ENCODE results near the gene DNAJC4.

The DNAJC4 gene

GRCh38 chr11:64246871-64247728, 16.8 kb downstream of the DNAJC4 start, which contains the start of gene PPP1R14B:
Gene PPP1R14B, minus strand, starts transcription at chr11:64246943. Its CDS starts 270 bp downstream, at chr11:64246673.
- Histone ChIP-seq H3K9ac (ENCODE audit: low read length) (peak within 1 kb of the TSS; percentile 86), H3K4me1 (ENCODE audit: low read length) (peaks cover 6% of the 10 kb centered on the region; the same call in 1 of the 2 replicates), H3F3A (ENCODE audit: insufficient read depth, low read length) (peaks cover 13% of the 10 kb centered on the region; the same call in 1 of the 2 replicates)

DNA sequence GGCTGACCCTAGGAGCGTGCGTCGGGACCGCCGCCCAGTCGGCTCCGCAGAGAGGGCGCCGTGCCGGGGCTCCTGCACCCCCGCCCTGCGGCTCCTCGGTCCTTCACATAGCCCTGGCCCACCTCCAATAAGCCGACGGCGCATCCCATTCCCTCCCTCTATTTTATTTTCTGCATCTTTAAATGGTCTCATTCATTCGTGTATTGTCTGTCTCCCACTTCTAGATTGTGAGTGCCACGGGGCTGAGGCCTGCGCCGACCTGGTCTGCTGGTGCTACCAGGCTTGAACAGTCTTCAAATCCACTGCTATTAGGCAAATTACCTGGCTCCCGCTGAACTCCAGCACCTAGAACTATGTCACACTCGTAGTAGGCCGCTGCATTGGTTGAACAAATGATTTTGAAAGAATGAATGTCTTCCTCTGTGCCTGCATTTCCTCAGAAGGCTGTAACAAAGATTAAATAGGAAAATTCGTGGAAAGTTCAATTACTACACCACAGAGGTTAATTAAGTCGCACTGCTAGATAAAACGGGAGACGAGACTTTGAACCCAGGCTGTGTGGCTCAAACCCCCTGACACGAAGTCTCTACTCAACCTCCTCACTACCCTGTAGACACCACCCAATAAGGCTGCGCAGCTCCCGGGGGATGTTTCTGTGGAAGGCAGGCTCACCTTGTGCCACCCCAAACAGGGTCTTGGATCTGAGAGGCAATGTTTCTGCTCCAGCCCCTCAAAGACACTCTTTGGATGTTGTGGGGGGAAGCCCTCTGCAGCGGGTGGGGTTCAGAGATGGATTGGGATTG, 17.6 kb downstream of the DNAJC4 start:
- no peak for TF ChIP-seq EZH2 (optimal IDR thresholded peaks at IDR 0.05; ENCODE audit: low read depth, low read length)
- TF ChIP-seq, protein P1, sequence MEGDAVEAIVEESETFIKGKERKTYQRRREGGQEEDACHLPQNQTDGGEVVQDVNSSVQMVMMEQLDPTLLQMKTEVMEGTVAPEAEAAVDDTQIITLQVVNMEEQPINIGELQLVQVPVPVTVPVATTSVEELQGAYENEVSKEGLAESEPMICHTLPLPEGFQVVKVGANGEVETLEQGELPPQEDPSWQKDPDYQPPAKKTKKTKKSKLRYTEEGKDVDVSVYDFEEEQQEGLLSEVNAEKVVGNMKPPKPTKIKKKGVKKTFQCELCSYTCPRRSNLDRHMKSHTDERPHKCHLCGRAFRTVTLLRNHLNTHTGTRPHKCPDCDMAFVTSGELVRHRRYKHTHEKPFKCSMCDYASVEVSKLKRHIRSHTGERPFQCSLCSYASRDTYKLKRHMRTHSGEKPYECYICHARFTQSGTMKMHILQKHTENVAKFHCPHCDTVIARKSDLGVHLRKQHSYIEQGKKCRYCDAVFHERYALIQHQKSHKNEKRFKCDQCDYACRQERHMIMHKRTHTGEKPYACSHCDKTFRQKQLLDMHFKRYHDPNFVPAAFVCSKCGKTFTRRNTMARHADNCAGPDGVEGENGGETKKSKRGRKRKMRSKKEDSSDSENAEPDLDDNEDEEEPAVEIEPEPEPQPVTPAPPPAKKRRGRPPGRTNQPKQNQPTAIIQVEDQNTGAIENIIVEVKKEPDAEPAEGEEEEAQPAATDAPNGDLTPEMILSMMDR (IDR thresholded peaks at IDR 0.05; ENCODE audit: low read length): no peak
- no peak for TF ChIP-seq EZH2phosphoT487 (IDR thresholded peaks at IDR 0.05; ENCODE audit: low read length)
- Histone ChIP-seq H3K9ac (ENCODE audit: low read length) (no peak overlapping the region), H4K20me1 (ENCODE audit: insufficient read depth, low read length) (no peaks in the 10 kb centered on the region), H2AFZ (ENCODE audit: low read length) (peak overlapping the region; percentile 90), H3K79me2 (ENCODE audit: low read length) (peaks cover 36% of the 10 kb centered on the region), H3K4me2 (ENCODE audit: low read depth, low read length) (peak overlapping the region; percentile 100), H3K9me2 (replicated peaks; ENCODE audit: insufficient read depth, low read length) (no peaks in the 10 kb centered on the region), H3K36me3 (replicated peaks; ENCODE audit: insufficient read depth, low read length) (no peaks in the 10 kb centered on the region), H3K9me3 (replicated peaks; ENCODE audit: insufficient read depth, low read length) (no peaks in the 10 kb centered on the region), H3F3A (ENCODE audit: insufficient read depth, low read length) (peaks cover 13% of the 10 kb centered on the region; the same call in 1 of the 2 replicates), H3K27me3 (replicated peaks; ENCODE audit: insufficient read depth, low read length) (peaks cover 5% of the 10 kb centered on the region; the same call in 1 of the 2 replicates), H3K4me1 (ENCODE audit: low read length) (no peaks in the 10 kb centered on the region; the same call in 1 of the 2 replicates), H3K27ac (ENCODE audit: low read length) (no peak overlapping the region), H3K4me3 (ENCODE audit: low read length) (peak overlapping the region; percentile 82)
- no peak for DNase-seq

More at GRCh38 chr11:64246871-64247728, 16.8 kb downstream of the DNAJC4 start, which contains the start of gene PPP1R14B:
- H3K4me2 ChIP-seq (ENCODE audit: low read depth, low read length): peak within 1 kb of the TSS; percentile 100
- H2AFZ ChIP-seq (ENCODE audit: low read length): peak within 1 kb of the TSS; percentile 90
- peak within 1 kb of the TSS; percentile 47 for H3K27ac ChIP-seq (ENCODE audit: low read length)
- H3K79me2 ChIP-seq (ENCODE audit: low read length): peaks cover 39% of the 10 kb centered on the region
- H3K4me3 ChIP-seq (ENCODE audit: low read length): peak within 1 kb of the TSS; percentile 99
- DNase-seq: peak; percentile 83
- no peaks in the 10 kb centered on the region for H4K20me1 ChIP-seq (ENCODE audit: insufficient read depth, low read length)
- H3K36me3 ChIP-seq (replicated peaks; ENCODE audit: insufficient read depth, low read length): no peaks in the 10 kb centered on the region
- no peaks in the 10 kb centered on the region for H3K9me3 ChIP-seq (replicated peaks; ENCODE audit: insufficient read depth, low read length)
- H3K9me2 ChIP-seq (replicated peaks; ENCODE audit: insufficient read depth, low read length): no peaks in the 10 kb centered on the region
- H3K27me3 ChIP-seq (replicated peaks; ENCODE audit: insufficient read depth, low read length): peaks cover 5% of the 10 kb centered on the region; the same call in 1 of the 2 replicates
- no peak for TF ChIP-seq EZH2 (optimal IDR thresholded peaks at IDR 0.05; ENCODE audit: low read depth, low read length)

DNA sequence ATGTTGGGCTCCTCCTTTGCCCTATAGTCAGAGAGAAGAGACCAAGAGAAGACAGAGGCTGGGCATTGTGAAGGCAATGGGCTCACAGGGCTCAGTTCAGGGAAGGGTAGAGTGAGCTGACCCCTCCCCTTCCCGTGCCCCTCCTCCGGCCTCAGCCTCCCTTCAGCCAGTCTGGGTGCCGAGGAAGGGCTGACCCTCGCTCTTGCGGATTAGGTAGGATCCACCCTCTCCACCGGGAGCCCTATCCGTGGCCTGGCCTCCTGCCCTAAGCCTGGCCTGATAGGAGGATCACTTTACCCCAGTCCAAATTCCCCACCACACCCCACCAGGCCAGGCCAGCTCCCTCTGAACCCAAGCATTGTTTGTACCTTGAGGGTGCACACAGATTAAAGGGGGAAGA, 18.2 kb downstream of the DNAJC4 start:
- TF ChIP-seq EZH2phosphoT487 (IDR thresholded peaks at IDR 0.05; ENCODE audit: low read length): no peak
- TF ChIP-seq EZH2 (optimal IDR thresholded peaks at IDR 0.05; ENCODE audit: low read depth, low read length): no peak
- TF ChIP-seq, protein P1 (IDR thresholded peaks at IDR 0.05; ENCODE audit: low read length): no peak
- peaks cover 36% of the 10 kb centered on the region for H3K79me2 ChIP-seq (ENCODE audit: low read length)
- no peaks in the 10 kb centered on the region; the same call in 1 of the 2 replicates for H3K4me1 ChIP-seq (ENCODE audit: low read length)
- H4K20me1 ChIP-seq (ENCODE audit: insufficient read depth, low read length): no peaks in the 10 kb centered on the region
- H3K4me3 ChIP-seq (ENCODE audit: low read length): no peak overlapping the region
- no peak overlapping the region for H3K4me2 ChIP-seq (ENCODE audit: low read depth, low read length)
- H3K27me3 ChIP-seq (replicated peaks; ENCODE audit: insufficient read depth, low read length): peaks cover 5% of the 10 kb centered on the region; the same call in 1 of the 2 replicates
- H3K36me3 ChIP-seq (replicated peaks; ENCODE audit: insufficient read depth, low read length): no peaks in the 10 kb centered on the region
- no peak for DNase-seq
- H3K9me2 ChIP-seq (replicated peaks; ENCODE audit: insufficient read depth, low read length): no peaks in the 10 kb centered on the region
- no peak overlapping the region for H2AFZ ChIP-seq (ENCODE audit: low read length)
- H3K9ac ChIP-seq (ENCODE audit: low read length): no peak overlapping the region
- no peaks in the 10 kb centered on the region for H3K9me3 ChIP-seq (replicated peaks; ENCODE audit: insufficient read depth, low read length)
- H3K27ac ChIP-seq (ENCODE audit: low read length): no peak overlapping the region
- H3F3A ChIP-seq (ENCODE audit: insufficient read depth, low read length): peaks cover 8% of the 10 kb centered on the region; the same call in 1 of the 2 replicates
